Measurements from ENCODE around the gene STX5. TPM values are rescaled to one million over a fixed set of nuclear protein-coding genes. Genes with fewer than 3 reads are reported as not detected.
"Not testable (repeated sequence)": the region's sequence is repeated elsewhere in the genome, so short reads cannot be mapped to it uniquely, and the experiment has no call there.

Gene STX5
- total RNA-seq, 1 donor from 2014 or later, result 39.9 TPM

DNA sequence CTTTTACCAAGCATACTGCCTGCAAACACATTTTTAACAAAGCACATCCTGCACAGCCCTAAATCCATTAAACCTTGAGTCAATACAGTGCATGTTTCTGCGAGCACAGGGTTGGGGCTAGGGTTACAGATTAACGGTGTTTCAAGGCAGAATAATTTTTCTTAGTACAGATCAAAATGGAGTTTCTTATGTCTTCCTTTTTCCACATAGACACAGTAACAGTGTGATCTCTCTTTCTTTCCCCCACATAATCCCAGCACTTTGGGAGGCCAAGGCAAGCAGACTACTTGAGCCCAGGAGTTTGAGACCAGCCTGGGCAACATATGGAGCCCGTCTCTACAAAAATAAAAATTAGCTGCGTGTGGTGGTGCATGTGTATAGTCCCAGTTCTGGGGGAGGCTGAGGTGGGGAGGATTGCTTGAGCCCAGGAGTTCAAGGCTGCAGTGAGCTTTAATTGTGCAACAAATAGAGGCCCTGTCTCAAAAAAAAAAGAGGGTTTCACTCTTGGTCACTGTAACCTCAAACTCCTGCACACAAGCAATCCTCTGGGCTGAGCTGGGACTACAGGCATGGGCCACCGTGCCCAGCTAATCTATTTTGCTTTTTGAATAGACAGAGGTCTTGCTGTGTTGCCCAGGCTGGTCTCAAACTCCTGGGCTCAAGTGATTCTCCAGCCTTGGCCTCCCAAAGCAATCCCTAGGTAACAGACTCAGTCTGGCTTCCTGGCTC is 29.1 kb upstream of the STX5 start:
- intact Hi-C loops (cut with micrococcal nuclease), result loop anchor here (10.0 kb wide), 1 partner anchor 476 kb away; no protein-coding TSS in a partner anchor
- no peak for DNase-seq (ENCODE audit: low spot score)
- Mint-ChIP-seq H3K9me3 (no peaks in the 10 kb centered on the region), H3K27me3 (ENCODE audit: insufficient read depth) (no peaks in the 10 kb centered on the region), H3K36me3 (ENCODE audit: low read depth) (peaks cover 6% of the 10 kb centered on the region), H3K4me3 (no peak overlapping the region), H3K4me1 (ENCODE audit: low read depth) (peaks cover 65% of the 10 kb centered on the region), H3K27ac (no peak overlapping the region)

DNA sequence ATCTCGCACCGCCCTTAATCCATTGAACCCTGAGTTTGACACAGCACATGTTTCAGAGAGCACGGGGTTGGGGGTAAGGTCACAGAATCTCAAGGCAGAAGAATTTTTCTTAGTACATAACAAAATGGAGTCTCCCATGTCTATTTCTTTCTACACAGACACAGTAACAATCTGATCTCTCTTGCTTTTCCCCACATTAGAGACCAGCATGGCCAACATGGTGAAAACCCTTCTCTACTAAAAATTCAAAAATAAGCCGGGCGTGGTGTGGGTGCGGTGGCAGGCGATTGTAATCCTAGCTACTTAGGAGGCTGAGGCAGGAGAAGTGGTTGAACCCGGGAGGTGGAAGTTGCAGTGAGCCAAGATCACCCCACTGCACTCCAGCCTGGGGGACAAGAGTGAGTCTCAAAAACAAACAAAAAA is 27.4 kb upstream of the STX5 start:
- peaks cover 21% of the 10 kb centered on the region for H3K36me3 Mint-ChIP-seq (ENCODE audit: low read depth)
- not testable (repeated sequence) for H3K9me3 Mint-ChIP-seq; H3K4me3 Mint-ChIP-seq; H3K27me3 Mint-ChIP-seq (ENCODE audit: insufficient read depth); DNase-seq (ENCODE audit: low spot score)
- peak overlapping the region; percentile 5 for H3K27ac Mint-ChIP-seq
- H3K4me1 Mint-ChIP-seq (ENCODE audit: low read depth), result peaks cover 64% of the 10 kb centered on the region
- intact Hi-C loops (cut with micrococcal nuclease), result loop anchor here (5.0 kb wide), 1 partner anchor 302 kb away; no protein-coding TSS in a partner anchor

DNA sequence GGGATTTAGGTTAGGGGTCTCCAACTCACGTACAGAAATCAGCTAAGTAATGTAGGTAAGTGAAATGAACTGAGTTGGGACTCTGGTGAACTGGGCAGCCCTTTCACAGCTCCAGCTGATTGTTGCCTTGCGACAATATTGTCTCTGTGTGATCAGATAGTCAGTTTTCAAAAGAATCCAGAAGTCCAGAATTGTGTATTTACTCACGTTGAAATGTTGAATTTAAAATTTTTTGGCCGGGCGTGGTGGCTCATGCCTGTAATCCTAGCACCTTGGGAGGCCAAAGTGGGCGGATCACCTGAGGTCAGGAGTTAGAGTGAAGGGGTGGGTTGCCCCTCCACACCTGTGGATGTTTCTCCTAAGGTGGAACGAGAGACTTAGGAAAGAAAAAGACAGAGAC is 26.4 kb upstream of the STX5 start:
- peak overlapping the region; percentile 98 for H3K4me3 Mint-ChIP-seq
- peak overlapping the region; percentile 64 for H3K27ac Mint-ChIP-seq
- H3K9me3 Mint-ChIP-seq, result no peaks in the 10 kb centered on the region
- peaks cover 32% of the 10 kb centered on the region for H3K36me3 Mint-ChIP-seq (ENCODE audit: low read depth)
- peaks cover 68% of the 10 kb centered on the region for H3K4me1 Mint-ChIP-seq (ENCODE audit: low read depth)
- peaks cover 5% of the 10 kb centered on the region for H3K27me3 Mint-ChIP-seq (ENCODE audit: insufficient read depth)
- DNase-seq (ENCODE audit: low spot score), result no peak
- intact Hi-C loops (cut with micrococcal nuclease), result loop anchor here (5.0 kb wide), 1 partner anchor 301 kb away; no protein-coding TSS in a partner anchor

DNA sequence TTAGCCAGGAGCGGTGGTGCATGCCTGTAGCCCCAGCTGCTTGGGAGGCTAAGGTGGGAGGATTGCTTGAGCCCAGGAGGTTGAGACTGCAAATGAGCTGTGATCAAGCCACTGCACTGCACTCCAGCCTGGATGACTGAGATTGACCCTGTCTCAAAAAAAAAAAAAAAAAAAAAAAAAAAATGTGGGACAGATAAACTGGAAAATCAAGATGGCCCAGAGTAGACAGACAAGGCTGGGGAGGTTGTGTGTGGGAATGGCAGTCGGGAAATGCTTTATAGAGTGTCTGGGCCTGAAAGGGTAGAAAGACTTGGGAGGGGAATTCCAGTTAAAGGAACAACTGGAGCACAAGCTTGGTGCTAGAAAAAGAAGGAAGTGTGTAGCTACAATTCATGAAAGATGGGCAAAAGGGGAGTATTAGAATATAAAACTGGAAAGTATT is 25.7 kb upstream of the STX5 start:
- Mint-ChIP-seq H3K4me1 (ENCODE audit: low read depth) (peaks cover 71% of the 10 kb centered on the region), H3K36me3 (ENCODE audit: low read depth) (peaks cover 38% of the 10 kb centered on the region), H3K27ac (peak overlapping the region; percentile 64), H3K27me3 (ENCODE audit: insufficient read depth) (peaks cover 5% of the 10 kb centered on the region), H3K4me3 (peak overlapping the region; percentile 98), H3K9me3 (no peaks in the 10 kb centered on the region)
- DNase-seq (ENCODE audit: low spot score), result no peak
- intact Hi-C loops (cut with micrococcal nuclease), result loop anchor here (5.0 kb wide), 1 partner anchor 300 kb away; no protein-coding TSS in a partner anchor

DNA sequence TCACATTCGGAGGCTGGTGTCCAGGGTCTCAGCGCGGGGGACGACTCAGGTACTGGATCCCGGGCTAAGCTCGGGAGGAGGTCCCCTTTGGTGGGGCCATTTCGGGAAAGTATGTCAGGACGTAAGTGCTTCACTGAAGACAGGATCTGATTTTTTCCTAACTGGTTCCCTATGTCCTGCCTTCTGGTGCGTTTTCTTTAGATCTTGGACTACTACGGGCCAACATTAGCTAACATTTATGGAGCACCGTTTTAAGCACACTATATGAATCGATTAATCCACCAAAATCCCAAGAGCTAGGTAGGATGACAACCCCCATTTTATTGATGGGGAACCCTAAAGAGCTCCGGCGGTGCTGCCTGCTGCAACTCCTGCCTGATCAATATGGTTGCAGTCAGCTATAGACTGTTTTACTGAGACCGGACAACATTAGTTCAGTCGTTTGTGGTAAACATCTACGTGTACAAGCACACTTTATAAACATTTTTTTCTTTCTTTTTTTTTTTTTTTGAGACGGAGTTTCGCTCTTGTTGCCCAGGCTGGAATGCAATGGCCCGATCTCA is 24.6 kb upstream of the STX5 start:
- H3K4me3 Mint-ChIP-seq, result peak overlapping the region; percentile 98
- H3K27ac Mint-ChIP-seq, result peak overlapping the region; percentile 98
- DNase-seq (ENCODE audit: low spot score), result no peak
- H3K27me3 Mint-ChIP-seq (ENCODE audit: insufficient read depth), result peaks cover 5% of the 10 kb centered on the region
- no peaks in the 10 kb centered on the region for H3K9me3 Mint-ChIP-seq
- intact Hi-C loops (cut with micrococcal nuclease), result loop anchor here (1.0 to 5.0 kb wide), 10 partner anchors 24 to 299 kb away; partner anchors contain the start of genes GANAB, HNRNPUL2, NXF1 and POLR2G
- H3K36me3 Mint-ChIP-seq (ENCODE audit: low read depth), result peaks cover 50% of the 10 kb centered on the region
- peaks cover 76% of the 10 kb centered on the region for H3K4me1 Mint-ChIP-seq (ENCODE audit: low read depth)

DNA sequence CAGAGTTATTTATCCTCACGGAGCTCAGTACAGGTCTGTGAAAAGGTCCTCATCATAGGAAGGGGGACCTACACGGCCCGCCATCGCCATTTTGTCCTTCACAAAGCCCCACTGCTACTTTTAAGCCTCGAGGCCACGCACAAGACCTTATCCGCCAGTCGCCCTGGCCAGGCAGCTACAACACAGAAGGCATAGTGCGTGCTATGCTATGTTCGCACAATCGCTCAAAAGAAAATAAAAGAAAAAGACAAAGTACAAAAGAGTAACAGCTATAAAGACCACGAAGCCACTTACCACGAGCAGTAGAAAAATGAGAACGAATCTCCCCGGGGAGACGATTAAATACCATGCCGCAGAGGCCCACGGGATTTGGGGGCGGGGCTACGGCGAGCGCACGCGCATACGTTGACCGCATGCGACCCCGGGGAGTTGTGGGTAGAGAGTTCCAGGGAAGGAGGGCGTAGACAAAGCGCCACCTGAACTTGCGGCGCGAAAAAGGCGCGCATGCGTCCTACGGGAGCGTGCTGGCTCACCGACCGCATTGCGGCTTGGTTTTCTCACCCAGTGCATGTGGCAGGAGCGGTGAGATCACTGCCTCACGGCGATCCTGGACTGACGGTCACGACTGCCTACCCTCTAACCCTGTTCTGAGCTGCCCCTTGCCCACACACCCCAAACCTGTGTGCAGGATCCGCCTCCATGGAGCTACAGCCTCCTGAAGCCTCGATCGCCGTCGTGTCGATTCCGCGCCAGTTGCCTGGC is 23.9 kb upstream of the STX5 start:
- H3K4me1 Mint-ChIP-seq (ENCODE audit: low read depth), result peaks cover 71% of the 10 kb centered on the region
- peak overlapping the region; percentile 98 for H3K4me3 Mint-ChIP-seq
- peak overlapping the region; percentile 98 for H3K27ac Mint-ChIP-seq
- intact Hi-C loops (cut with micrococcal nuclease), result loop anchor here (1.0 to 5.0 kb wide), 12 partner anchors 13 to 298 kb away; partner anchors contain the start of genes GANAB, HNRNPUL2, MTA2 and NXF1
- H3K36me3 Mint-ChIP-seq (ENCODE audit: low read depth), result peaks cover 51% of the 10 kb centered on the region
- H3K27me3 Mint-ChIP-seq (ENCODE audit: insufficient read depth), result peaks cover 5% of the 10 kb centered on the region
- DNase-seq (ENCODE audit: low spot score), result peak; percentile 99
- H3K9me3 Mint-ChIP-seq, result no peaks in the 10 kb centered on the region

DNA sequence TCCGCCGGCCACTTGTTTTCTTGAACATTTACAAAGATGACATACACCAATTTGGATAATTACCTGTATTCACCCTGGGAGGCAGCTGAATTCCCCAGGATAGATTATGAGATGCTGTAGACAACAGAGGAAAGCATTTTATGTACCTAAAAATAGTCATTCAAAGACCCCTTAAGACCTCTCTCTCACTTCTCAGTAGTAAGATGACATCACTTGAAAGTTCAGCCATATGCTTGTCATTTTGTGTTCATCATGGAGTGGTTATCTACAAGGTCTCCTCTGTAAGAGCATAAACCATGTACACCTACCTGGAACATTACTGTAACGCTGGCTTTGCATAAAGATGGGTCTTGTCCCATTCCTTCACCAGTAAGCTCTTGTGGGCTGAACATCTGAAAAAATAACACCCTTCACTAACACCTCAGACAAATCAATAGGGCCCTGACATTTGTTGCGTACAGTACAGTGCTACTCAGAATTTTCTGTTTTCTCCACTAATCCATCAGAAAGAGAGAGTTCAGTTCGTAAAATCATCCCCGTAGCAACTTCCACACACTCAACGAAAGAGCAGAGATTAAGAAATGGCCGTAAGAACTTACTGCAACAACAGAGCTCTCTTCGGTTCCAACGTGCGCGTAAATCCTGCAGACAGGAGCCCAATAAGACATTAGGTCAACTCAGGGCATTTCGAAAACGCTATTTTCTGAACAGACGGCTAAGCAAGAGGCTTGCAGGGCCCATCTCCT is 23.1 kb upstream of the STX5 start:
- intact Hi-C loops (cut with micrococcal nuclease), result loop anchor here (1.0 to 5.0 kb wide), 3 partner anchors 13 to 298 kb away; partner anchors contain the start of gene MTA2
- DNase-seq (ENCODE audit: low spot score), result no peak
- Mint-ChIP-seq H3K27me3 (ENCODE audit: insufficient read depth) (peaks cover 5% of the 10 kb centered on the region), H3K4me3 (peak overlapping the region; percentile 98), H3K27ac (peak overlapping the region; percentile 98), H3K4me1 (ENCODE audit: low read depth) (peaks cover 66% of the 10 kb centered on the region), H3K9me3 (no peaks in the 10 kb centered on the region), H3K36me3 (ENCODE audit: low read depth) (peaks cover 51% of the 10 kb centered on the region)

DNA sequence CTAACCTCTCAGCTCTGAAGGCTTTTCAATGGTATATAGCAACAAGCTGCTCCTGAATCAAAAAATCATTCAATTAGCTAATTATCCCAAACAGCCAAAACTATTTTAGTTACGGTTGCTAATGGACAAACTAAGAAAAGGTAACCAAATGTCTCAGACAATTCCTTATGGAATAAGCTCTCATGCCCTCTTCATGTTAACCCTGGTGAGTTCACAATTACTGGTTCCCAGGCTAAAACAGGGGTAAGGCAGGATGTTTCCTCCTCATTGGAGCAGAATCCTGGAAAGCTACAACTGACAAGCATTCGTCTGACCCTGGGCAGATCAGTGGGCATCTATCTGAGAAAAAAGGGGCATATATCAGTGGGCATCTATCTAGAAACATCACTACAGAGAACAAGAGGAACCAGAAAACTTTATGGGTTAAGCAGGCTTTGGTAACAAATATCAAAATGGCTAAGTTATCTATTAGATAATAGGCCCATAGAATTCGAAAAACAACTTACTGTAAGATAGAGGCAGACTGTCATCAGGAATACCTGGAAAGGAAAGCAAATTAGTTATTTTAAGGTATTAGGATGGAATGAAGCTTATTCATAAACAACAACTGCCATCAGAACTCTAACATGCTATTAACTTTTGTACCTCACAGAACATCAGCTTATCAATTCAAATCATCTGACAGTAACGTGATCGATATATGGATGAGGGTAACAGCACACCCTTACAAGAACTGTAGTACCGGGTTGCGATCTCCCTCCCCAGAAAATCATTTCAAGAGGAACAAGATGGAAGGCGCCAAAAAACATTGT is 22.4 kb upstream of the STX5 start:
- no peak for DNase-seq (ENCODE audit: low spot score)
- peaks cover 5% of the 10 kb centered on the region for H3K27me3 Mint-ChIP-seq (ENCODE audit: insufficient read depth)
- H3K4me3 Mint-ChIP-seq, result peak overlapping the region; percentile 98
- peaks cover 49% of the 10 kb centered on the region for H3K36me3 Mint-ChIP-seq (ENCODE audit: low read depth)
- peak overlapping the region; percentile 98 for H3K27ac Mint-ChIP-seq
- no peaks in the 10 kb centered on the region for H3K9me3 Mint-ChIP-seq
- intact Hi-C loops (cut with micrococcal nuclease), result no loop called here
- H3K4me1 Mint-ChIP-seq (ENCODE audit: low read depth), result peaks cover 58% of the 10 kb centered on the region

DNA sequence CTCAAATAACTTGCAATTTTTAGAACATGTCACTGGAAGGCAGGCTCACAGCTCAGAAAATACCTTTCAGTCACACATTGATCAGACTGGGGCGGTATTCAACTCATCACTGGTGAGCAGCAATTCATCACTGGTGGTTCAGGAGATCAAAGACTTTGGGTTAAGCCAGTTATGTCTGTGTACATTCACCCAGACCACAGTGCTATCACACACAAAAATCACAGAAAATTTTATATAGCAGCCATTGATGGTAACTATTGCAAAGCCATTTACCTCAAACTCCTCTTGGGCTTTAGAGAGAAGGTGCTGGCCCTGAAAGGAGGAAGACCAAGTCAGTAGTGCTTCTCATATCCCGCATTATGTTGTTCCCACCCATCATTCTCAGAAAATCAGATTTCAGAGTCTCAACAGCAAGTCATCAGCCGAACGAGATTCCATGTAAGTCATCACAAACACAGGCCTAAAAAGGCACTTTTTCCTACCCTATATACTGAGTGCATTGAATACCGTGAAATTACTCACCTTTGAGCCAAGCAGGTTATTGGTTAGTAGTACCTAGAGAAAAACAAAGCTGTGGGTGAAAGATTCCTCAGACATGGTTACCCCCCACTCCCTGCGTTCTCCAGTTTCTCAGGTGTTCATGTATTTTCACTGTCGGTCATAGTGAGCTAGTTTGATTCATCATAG is 21.6 kb upstream of the STX5 start:
- Mint-ChIP-seq H3K36me3 (ENCODE audit: low read depth) (peaks cover 52% of the 10 kb centered on the region), H3K27me3 (ENCODE audit: insufficient read depth) (peaks cover 5% of the 10 kb centered on the region), H3K4me3 (peak overlapping the region; percentile 98), H3K9me3 (no peaks in the 10 kb centered on the region), H3K27ac (peak overlapping the region; percentile 57), H3K4me1 (ENCODE audit: low read depth) (peaks cover 52% of the 10 kb centered on the region)
- intact Hi-C loops (cut with micrococcal nuclease), result no loop called here
- DNase-seq (ENCODE audit: low spot score), result no peak

DNA sequence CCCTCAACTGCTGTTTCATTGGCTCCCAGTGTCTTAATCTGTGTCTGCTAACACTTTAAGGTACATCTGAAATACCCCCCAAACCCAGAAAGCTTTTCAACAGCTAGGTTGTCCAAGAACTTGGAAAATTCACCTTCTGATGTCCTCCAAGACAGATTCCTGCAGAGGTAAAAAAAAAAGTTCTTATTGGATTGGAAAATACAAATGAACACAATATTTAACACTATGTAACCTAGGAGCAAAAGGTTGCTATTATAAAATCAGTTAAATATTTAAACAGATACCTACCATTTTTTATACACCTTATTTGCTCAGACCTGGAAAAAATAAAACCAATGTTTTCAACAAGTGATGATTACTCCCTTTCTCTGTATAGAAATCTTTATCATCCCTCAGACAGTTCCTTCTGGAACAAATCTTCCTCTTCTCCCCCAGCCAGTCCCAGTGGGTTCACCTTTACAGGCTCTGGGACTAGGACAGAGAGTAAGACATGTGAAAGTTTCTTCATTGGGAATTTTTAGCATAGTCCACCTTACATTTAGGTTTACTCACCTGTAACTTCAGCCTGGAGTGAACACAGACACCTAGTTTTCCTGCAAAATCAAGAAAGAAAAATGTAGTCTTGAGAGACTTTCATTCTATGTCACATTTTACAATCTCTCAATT is 20.8 kb upstream of the STX5 start:
- Mint-ChIP-seq H3K27me3 (ENCODE audit: insufficient read depth) (peaks cover 5% of the 10 kb centered on the region), H3K9me3 (no peaks in the 10 kb centered on the region), H3K4me1 (ENCODE audit: low read depth) (peaks cover 45% of the 10 kb centered on the region), H3K36me3 (ENCODE audit: low read depth) (peaks cover 50% of the 10 kb centered on the region), H3K4me3 (peak overlapping the region; percentile 98), H3K27ac (peak overlapping the region; percentile 57)
- intact Hi-C loops (cut with micrococcal nuclease), result no loop called here
- DNase-seq (ENCODE audit: low spot score), result no peak

All from activated T-helper 1 cell treated with anti-CD3 and anti-CD28 coated beads, Interleukin-12 subunit alpha, Interleukin-12 subunit beta, Interleukin-2, Interleukin-4 antibody, amounts not matched to agents 30 ng/mL and 10 ng/mL and 1 ng/mL, durations not matched to agents 14 hours and 24 hours and 36 hours (primary cell).